K562 (cell line): ENCODE data around the gene EGR1. TPM values are rescaled to one million over a fixed set of nuclear protein-coding genes. Genes with fewer than 3 reads are reported as not detected.

Experiments used
- ADNP ChIP-seq: fragments of 200-800 bp; sonication (Bioruptor generic); IDR thresholded peaks from 2 replicates; pipeline ENCODE4 v1.6.1; 2016; ENCODE audit warnings: missing genetic modification characterization, missing compliant biosample characterization
- BCL6 ChIP-seq: fragments of 250-450 bp; sonication (Bioruptor Pico); IDR thresholded peaks from 2 replicates; pipeline ENCODE4 v1.4.0; 2020
- BCOR ChIP-seq: fragments of 450-650 bp; IDR thresholded peaks from 2 replicates; pipeline ENCODE4 v1.6.1; 2016
- CHCHD3 ChIP-seq: fragments of 250-450 bp; sonication (Bioruptor Pico); IDR thresholded peaks from 2 replicates; pipeline ENCODE4 v2.1.2; 2022; ENCODE audit warnings: mild to moderate bottlenecking
- DDX20 ChIP-seq: fragments of 450-650 bp; IDR thresholded peaks from 2 replicates; pipeline ENCODE4 v1.6.1; 2016; ENCODE audit warnings: missing genetic modification characterization, low read depth, mild to moderate bottlenecking, missing compliant biosample characterization, moderate library complexity
- ELF1 ChIP-seq: fragments of 200-800 bp; sonication (Bioruptor generic); IDR thresholded peaks from 2 replicates; pipeline ENCODE4 v1.6.1; 2016; ENCODE audit warnings: missing genetic modification characterization, missing compliant biosample characterization
- GTF2F1 ChIP-seq: IDR thresholded peaks from 2 replicates; pipeline ENCODE4 v1.6.1; 2011; ENCODE audit warnings: low read depth, low read length, improper control_type of control experiment
- MXI1 ChIP-seq: IDR thresholded peaks from 2 replicates; pipeline ENCODE4 v1.6.1; 2011; ENCODE audit warnings: low read depth, mild to moderate bottlenecking, improper control_type of control experiment, low read length
- NEUROD1 ChIP-seq: fragments of 150-350 bp; IDR thresholded peaks from 2 replicates; pipeline ENCODE4 v1.6.1; 2014; ENCODE audit warnings: borderline replicate concordance, low read length, low read depth; ENCODE audit not compliant: partially characterized antibody
- NUFIP1 ChIP-seq: fragments of 450-650 bp; IDR thresholded peaks from 2 replicates; pipeline ENCODE4 v1.6.1; 2018; ENCODE audit not compliant: partially characterized antibody
- POLR2H ChIP-seq: IDR thresholded peaks from 2 replicates; pipeline ENCODE4 v1.6.1; 2016; ENCODE audit warnings: missing genetic modification characterization, low read depth, mild to moderate bottlenecking, control low read depth, missing compliant biosample characterization, moderate library complexity
- SMAD3 ChIP-seq: fragments of 450-650 bp; formaldehyde crosslinking; conservative IDR thresholded peaks from 2 replicates; pipeline ENCODE4 v1.4.0; 2020; ENCODE audit warnings: mild to moderate bottlenecking
- SMARCA5 ChIP-seq: fragments of 450-650 bp; IDR thresholded peaks from 2 replicates; pipeline ENCODE4 v1.6.1; 2016
- SREBF1 ChIP-seq: fragments of 150-350 bp; IDR thresholded peaks from 2 replicates; pipeline ENCODE4 v1.6.1; 2014; ENCODE audit warnings: antibody characterized with exemption, low read depth, low read length, borderline replicate concordance
- THRAP3 ChIP-seq: fragments of 450-650 bp; IDR thresholded peaks from 2 replicates; pipeline ENCODE4 v1.6.1; 2016; ENCODE audit warnings: mild to moderate bottlenecking, inconsistent platforms, borderline replicate concordance
- ZBTB8A ChIP-seq: fragments of 450-650 bp; IDR thresholded peaks from 2 replicates; pipeline ENCODE4 v1.6.1; 2018; ENCODE audit warnings: mild to moderate bottlenecking, moderate library complexity; ENCODE audit not compliant: partially characterized antibody
- ZFP36 ChIP-seq: fragments of 150-350 bp; IDR thresholded peaks from 2 replicates; pipeline ENCODE4 v1.6.1; 2018; ENCODE audit warnings: low read length, low read depth; ENCODE audit not compliant: partially characterized antibody
- ZNF75A ChIP-seq: fragments of 450-650 bp; formaldehyde crosslinking; IDR thresholded peaks from 2 replicates; pipeline ENCODE4 v1.4.0; 2020; ENCODE audit warnings: mild to moderate bottlenecking
- polyA plus RNA-seq, 8 experiments: library from polyadenylated mRNA; depleted of rRNA in 4 of 8; stranded (reverse) in 5 of 8; unstranded in 3 of 8; fragments of >200 nt; fragmentation: Nextera tagmentation in 2 of 8; fragmentation: Illumina TruSeq in 1 of 8; extraction: Ambion mirVana in 2 of 8; extraction: Trizol in 1 of 8; gene quantifications; 2 replicates each; pipeline versions ENCODE4 v1.2.1 to v1.2.3, GENCODE V29; 2011 to 2014; ENCODE audit warnings: inconsistent platforms in 1 of 8, missing spikeins in 1 of 8
- total RNA-seq, 7 experiments: library from RNA; depleted of rRNA in 6 of 7; stranded (reverse); fragments of >200 nt in 6 of 7; fragmentation: Illumina TruSeq in 2 of 7; extraction: Trizol in 2 of 7; gene quantifications; 2 replicates each; pipeline versions ENCODE4 v1.2.1 to v1.2.3, GENCODE V29; 2011 to 2021; ENCODE audit warnings: low replicate concordance in 1 of 7
- TF ChIP-seq, protein P1 (sequence below): fragments of 450-650 bp; formaldehyde crosslinking; IDR thresholded peaks from 2 replicates; pipeline ENCODE4 v1.4.0; 2022; ENCODE audit warnings: missing genetic modification characterization
- TF ChIP-seq, protein P2 (sequence below): sonication (generic); formaldehyde crosslinking; IDR thresholded peaks from 2 replicates; pipeline ENCODE4 v1.8.1; 2023; ENCODE audit warnings: mild to moderate bottlenecking, missing genetic modification reagents
- TF ChIP-seq, protein P3 (sequence below): fragments of 250-450 bp; sonication (Bioruptor Pico); IDR thresholded peaks from 2 replicates; pipeline ENCODE4 v1.8.0; 2021; ENCODE audit warnings: borderline replicate concordance, mild to moderate bottlenecking, moderate library complexity; ENCODE audit not compliant: poor library complexity, severe bottlenecking
- TF ChIP-seq, protein P4 (sequence below), 2 experiments: fragments of 450-650 bp; IDR thresholded peaks; 2 replicates each; pipeline ENCODE4 v1.6.1; 2018; ENCODE audit warnings: mild to moderate bottlenecking in 2 of 2, low read depth in 1 of 2; ENCODE audit not compliant: partially characterized antibody in 2 of 2

EGR1 gene
- total and polyA plus RNA-seq, 9 of the 15 experiments (the other 6 are each of a cell fraction or from before 2014, with no cell fraction given): 1.3 to 132 (median 21.5) TPM

DNA sequence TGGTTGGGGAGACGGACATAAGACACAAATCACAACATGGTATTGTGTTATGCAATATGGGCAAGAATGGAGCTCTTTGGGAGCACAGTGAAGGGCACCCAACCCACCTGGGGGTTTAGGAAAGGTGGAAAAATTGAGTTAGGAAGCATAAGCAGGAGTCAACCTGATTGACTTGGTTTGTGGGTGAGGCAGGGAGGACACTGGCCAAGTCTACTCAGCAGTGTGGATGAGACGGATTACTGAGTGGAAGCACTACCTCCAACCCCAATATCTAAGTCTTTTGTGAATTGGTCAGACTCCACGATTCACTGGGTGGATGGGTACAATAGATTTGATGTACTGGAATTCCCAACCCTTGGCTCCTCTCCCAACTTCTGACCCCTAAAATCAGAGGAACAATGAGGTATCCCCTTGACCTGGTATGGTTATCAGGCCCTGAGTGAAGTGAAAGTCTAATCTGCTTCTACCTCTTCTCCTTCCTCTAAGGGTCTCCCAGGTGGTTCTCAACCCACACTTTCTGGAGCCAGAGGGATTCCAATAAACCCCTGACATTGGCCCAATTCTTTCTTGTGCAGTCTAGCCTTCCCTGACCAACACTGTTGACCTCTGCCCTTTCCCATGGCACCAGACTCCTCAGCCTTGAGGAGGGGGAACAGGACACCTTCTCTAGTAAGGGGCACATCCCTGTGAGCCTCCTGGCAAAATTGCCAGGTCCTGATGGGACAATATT, 5.2 kb downstream of the EGR1 start (continued):
- TF ChIP-seq SREBF1: no peak
- no peak for TF ChIP-seq THRAP3
- no peak for TF ChIP-seq ADNP (tag)
- peak; percentile 55; the same call in 1 of the 2 replicates for TF ChIP-seq POLR2H
- TF ChIP-seq, protein P1, sequence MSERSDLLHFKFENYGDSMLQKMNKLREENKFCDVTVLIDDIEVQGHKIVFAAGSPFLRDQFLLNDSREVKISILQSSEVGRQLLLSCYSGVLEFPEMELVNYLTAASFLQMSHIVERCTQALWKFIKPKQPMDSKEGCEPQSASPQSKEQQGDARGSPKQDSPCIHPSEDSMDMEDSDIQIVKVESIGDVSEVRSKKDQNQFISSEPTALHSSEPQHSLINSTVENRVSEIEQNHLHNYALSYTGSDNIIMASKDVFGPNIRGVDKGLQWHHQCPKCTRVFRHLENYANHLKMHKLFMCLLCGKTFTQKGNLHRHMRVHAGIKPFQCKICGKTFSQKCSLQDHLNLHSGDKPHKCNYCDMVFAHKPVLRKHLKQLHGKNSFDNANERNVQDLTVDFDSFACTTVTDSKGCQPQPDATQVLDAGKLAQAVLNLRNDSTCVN (CRISPR knock-in tag): no peak
- no peak for TF ChIP-seq ZFP36
- no peak for TF ChIP-seq BCL6 (CRISPR knock-in tag)
- no peak for TF ChIP-seq ELF1 (tag)
- no peak for TF ChIP-seq GTF2F1
- no peak for TF ChIP-seq NUFIP1
- TF ChIP-seq, protein P2, sequence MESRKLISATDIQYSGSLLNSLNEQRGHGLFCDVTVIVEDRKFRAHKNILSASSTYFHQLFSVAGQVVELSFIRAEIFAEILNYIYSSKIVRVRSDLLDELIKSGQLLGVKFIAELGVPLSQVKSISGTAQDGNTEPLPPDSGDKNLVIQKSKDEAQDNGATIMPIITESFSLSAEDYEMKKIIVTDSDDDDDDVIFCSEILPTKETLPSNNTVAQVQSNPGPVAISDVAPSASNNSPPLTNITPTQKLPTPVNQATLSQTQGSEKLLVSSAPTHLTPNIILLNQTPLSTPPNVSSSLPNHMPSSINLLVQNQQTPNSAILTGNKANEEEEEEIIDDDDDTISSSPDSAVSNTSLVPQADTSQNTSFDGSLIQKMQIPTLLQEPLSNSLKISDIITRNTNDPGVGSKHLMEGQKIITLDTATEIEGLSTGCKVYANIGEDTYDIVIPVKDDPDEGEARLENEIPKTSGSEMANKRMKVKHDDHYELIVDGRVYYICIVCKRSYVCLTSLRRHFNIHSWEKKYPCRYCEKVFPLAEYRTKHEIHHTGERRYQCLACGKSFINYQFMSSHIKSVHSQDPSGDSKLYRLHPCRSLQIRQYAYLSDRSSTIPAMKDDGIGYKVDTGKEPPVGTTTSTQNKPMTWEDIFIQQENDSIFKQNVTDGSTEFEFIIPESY (CRISPR knock-in tag): no peak
- TF ChIP-seq ZNF75A (CRISPR knock-in tag): no peak
- TF ChIP-seq CHCHD3: no peak
- no peak for TF ChIP-seq SMAD3 (CRISPR knock-in tag)
- TF ChIP-seq NEUROD1: no peak
- TF ChIP-seq ZBTB8A: no peak
- no peak for TF ChIP-seq DDX20
- TF ChIP-seq, protein P3, sequence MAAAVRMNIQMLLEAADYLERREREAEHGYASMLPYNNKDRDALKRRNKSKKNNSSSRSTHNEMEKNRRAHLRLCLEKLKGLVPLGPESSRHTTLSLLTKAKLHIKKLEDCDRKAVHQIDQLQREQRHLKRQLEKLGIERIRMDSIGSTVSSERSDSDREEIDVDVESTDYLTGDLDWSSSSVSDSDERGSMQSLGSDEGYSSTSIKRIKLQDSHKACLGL (CRISPR knock-in tag): no peak
- TF ChIP-seq BCOR: no peak
- no peak for TF ChIP-seq MXI1
- no peak for TF ChIP-seq SMARCA5
- TF ChIP-seq, protein P4, sequence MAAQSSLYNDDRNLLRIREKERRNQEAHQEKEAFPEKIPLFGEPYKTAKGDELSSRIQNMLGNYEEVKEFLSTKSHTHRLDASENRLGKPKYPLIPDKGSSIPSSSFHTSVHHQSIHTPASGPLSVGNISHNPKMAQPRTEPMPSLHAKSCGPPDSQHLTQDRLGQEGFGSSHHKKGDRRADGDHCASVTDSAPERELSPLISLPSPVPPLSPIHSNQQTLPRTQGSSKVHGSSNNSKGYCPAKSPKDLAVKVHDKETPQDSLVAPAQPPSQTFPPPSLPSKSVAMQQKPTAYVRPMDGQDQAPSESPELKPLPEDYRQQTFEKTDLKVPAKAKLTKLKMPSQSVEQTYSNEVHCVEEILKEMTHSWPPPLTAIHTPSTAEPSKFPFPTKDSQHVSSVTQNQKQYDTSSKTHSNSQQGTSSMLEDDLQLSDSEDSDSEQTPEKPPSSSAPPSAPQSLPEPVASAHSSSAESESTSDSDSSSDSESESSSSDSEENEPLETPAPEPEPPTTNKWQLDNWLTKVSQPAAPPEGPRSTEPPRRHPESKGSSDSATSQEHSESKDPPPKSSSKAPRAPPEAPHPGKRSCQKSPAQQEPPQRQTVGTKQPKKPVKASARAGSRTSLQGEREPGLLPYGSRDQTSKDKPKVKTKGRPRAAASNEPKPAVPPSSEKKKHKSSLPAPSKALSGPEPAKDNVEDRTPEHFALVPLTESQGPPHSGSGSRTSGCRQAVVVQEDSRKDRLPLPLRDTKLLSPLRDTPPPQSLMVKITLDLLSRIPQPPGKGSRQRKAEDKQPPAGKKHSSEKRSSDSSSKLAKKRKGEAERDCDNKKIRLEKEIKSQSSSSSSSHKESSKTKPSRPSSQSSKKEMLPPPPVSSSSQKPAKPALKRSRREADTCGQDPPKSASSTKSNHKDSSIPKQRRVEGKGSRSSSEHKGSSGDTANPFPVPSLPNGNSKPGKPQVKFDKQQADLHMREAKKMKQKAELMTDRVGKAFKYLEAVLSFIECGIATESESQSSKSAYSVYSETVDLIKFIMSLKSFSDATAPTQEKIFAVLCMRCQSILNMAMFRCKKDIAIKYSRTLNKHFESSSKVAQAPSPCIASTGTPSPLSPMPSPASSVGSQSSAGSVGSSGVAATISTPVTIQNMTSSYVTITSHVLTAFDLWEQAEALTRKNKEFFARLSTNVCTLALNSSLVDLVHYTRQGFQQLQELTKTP (IDR thresholded peaks at IDR 0.05; ENCODE audit: low read depth in 1 of 2, partially characterized antibody in 2 of 2): no peak
